HG02642 (cell line): ENCODE measurements around the gene TMEM119.
"Not testable (repeated sequence)": the region's sequence is repeated elsewhere in the genome, so short reads cannot be mapped to it uniquely, and the experiment has no call there.

Experiments
- ATAC-seq: cut with Tn5 transposase; IDR thresholded peaks from one replicate; pipeline ENCODE4 v1.9.1; 2021; ENCODE audit warnings: mild to moderate bottlenecking; ENCODE audit not compliant: unreplicated experiment, poor library complexity

The TMEM119 gene

GRCh38 chr12:108604208-108604941 lies 6.5 kb upstream of the TMEM119 start:
- no peak for ATAC-seq

GRCh38 chr12:108603743-108604142 lies 5.9 kb upstream of the TMEM119 start:
- no peak for ATAC-seq

- ATAC-seq, result no peak
Observed at GRCh38 chr12:108602976-108603704, 5.3 kb upstream of the TMEM119 start.

GRCh38 chr12:108602209-108602705 lies 4.4 kb upstream of the TMEM119 start:
- no peak for ATAC-seq

- no peak for ATAC-seq
Observed at GRCh38 chr12:108600702-108601007, 2.8 kb upstream of the TMEM119 start.

- no peak for ATAC-seq
Observed at GRCh38 chr12:108599948-108600701, 2.2 kb upstream of the TMEM119 start.

GRCh38 chr12:108599541-108599940 lies 1.7 kb upstream of the TMEM119 start:
- ATAC-seq, result no peak

GRCh38 chr12:108598553-108599250 lies 818 bp upstream of the TMEM119 start:
- ATAC-seq, result no peak

- ATAC-seq, result no peak
Observed at GRCh38 chr12:108596854-108597558, 878 bp downstream of the TMEM119 start.

- no peak for ATAC-seq
Observed at GRCh38 chr12:108595711-108596647, 1.9 kb downstream of the TMEM119 start.

GRCh38 chr12:108594960-108595710 lies 2.7 kb downstream of the TMEM119 start:
- no peak for ATAC-seq

GRCh38 chr12:108594323-108594903 lies 3.5 kb downstream of the TMEM119 start:
- no peak for ATAC-seq

GRCh38 chr12:108592033-108592909 lies 5.6 kb downstream of the TMEM119 start:
- no peak for ATAC-seq

GRCh38 chr12:108591267-108591980 lies 6.5 kb downstream of the TMEM119 start:
- no peak for ATAC-seq

- ATAC-seq, result not testable (repeated sequence)
Observed at GRCh38 chr12:108590463-108590862, 7.4 kb downstream of the TMEM119 start.

- ATAC-seq, result no peak
Observed at GRCh38 chr12:108589840-108590229, 8.0 kb downstream of the TMEM119 start.
